Vagina (tissue), 2 donors: Measurements from ENCODE around the gene IFNE. TPM values are rescaled to one million over a fixed set of nuclear protein-coding genes. Genes with fewer than 3 reads are reported as not detected.

Source experiments
- DNase-seq, 2 donors: peaks; one replicate each; pipeline ENCODE4 v3.0.0-alpha.2; 2017; ENCODE audit errors: extremely low spot score in 2 of 2
- H3K27ac ChIP-seq: fragments of 200-600 bp; sonication (generic); one replicate; pipeline ENCODE4 v1.5.1; 2019
- H3K27me3 ChIP-seq: fragments of 200-600 bp; sonication (generic); one replicate; pipeline ENCODE4 v1.5.1; 2019
- H3K36me3 ChIP-seq, 2 donors: fragments of 200-600 bp; sonication (generic); one replicate each; pipeline ENCODE4 v1.5.1; 2017 to 2019
- H3K4me1 ChIP-seq: fragments of 200-600 bp; sonication (generic); one replicate; pipeline ENCODE4 v1.5.1; 2019
- H3K4me3 ChIP-seq, 2 donors: fragments of 200-600 bp; sonication (generic); 1 replicate in 1 of 2; 2 replicates in 1 of 2; pipeline ENCODE4 v1.5.1; 2016 to 2019
- H3K9me3 ChIP-seq: fragments of 200-600 bp; sonication (generic); one replicate; pipeline ENCODE4 v1.5.1; 2019
- POLR2A ChIP-seq, 2 donors: fragments of 450-650 bp; IDR thresholded peaks; one replicate each; pipeline ENCODE4 v1.6.1; 2017; ENCODE audit warnings: antibody characterized with exemption in 2 of 2, mild to moderate bottlenecking in 2 of 2, moderate library complexity in 2 of 2
- POLR2AphosphoS5 ChIP-seq, 2 donors: sonication (generic); formaldehyde crosslinking; IDR thresholded peaks; one replicate each; pipeline ENCODE4 v1.9.0; 2017; ENCODE audit warnings: antibody characterized with exemption in 2 of 2, mild to moderate bottlenecking in 2 of 2, low read depth in 1 of 2; ENCODE audit not compliant: insufficient read depth in 1 of 2
- intact Hi-C: fragments of 100-400 bp; cut with DNase I; formaldehyde crosslinking; loops from one replicate; pipeline ENCODE4 v1.15.1; 2023
- total RNA-seq: library from RNA; depleted of rRNA; stranded (reverse); fragments of >200 nt; gene quantifications from one replicate; pipeline ENCODE4 v1.2.3, GENCODE V29; 2016
- TF ChIP-seq, protein P1 (sequence below), 3 experiments: fragments of 450-650 bp in 2 of 3; fragments of 200-600 bp in 1 of 3; sonication (generic) in 1 of 3; IDR thresholded peaks; one replicate each; pipeline ENCODE4 v1.5.1; 2017 to 2019; ENCODE audit warnings: antibody characterized with exemption in 3 of 3, mild to moderate bottlenecking in 2 of 3, moderate library complexity in 2 of 3

Gene IFNE
- total RNA-seq, 1 donor from 2014 or later, result 3.2 TPM

DNA sequence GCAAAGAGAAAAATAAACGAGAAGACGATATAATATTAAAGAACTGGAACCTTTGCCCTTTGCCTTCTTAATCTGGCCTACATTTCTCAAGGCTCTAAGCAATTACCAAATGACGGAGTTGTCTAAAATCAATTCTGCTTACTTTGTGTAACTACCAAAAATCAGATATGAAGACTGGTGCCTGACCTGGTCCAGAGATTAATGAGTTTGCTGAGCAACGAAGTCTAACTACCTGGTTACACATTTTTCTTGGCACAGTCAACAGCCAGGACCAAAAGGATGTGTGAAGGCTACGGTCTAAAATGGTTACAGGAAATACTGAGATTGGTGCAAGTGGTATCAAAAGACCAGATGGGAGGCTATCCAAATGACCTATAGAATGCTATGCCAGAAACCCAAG lies 17.8 kb upstream of the IFNE start:
- no peaks in the 10 kb centered on the region for H3K27me3 ChIP-seq
- H3K4me3 ChIP-seq, result no peak overlapping the region
- no peaks in the 10 kb centered on the region for H3K36me3 ChIP-seq
- intact Hi-C loops, result no loop called here
- no peaks in the 10 kb centered on the region for H3K9me3 ChIP-seq
- no peak for DNase-seq
- TF ChIP-seq, protein P1, sequence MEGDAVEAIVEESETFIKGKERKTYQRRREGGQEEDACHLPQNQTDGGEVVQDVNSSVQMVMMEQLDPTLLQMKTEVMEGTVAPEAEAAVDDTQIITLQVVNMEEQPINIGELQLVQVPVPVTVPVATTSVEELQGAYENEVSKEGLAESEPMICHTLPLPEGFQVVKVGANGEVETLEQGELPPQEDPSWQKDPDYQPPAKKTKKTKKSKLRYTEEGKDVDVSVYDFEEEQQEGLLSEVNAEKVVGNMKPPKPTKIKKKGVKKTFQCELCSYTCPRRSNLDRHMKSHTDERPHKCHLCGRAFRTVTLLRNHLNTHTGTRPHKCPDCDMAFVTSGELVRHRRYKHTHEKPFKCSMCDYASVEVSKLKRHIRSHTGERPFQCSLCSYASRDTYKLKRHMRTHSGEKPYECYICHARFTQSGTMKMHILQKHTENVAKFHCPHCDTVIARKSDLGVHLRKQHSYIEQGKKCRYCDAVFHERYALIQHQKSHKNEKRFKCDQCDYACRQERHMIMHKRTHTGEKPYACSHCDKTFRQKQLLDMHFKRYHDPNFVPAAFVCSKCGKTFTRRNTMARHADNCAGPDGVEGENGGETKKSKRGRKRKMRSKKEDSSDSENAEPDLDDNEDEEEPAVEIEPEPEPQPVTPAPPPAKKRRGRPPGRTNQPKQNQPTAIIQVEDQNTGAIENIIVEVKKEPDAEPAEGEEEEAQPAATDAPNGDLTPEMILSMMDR (IDR thresholded peaks at IDR 0.05), result no peak
- TF ChIP-seq POLR2A (IDR thresholded peaks at IDR 0.05), result no peak
- TF ChIP-seq POLR2AphosphoS5 (IDR thresholded peaks at IDR 0.05; ENCODE audit: insufficient read depth in 1 of 2, low read depth in 1 of 2), result no peak
- H3K4me1 ChIP-seq, result no peaks in the 10 kb centered on the region
- no peak overlapping the region for H3K27ac ChIP-seq

DNA sequence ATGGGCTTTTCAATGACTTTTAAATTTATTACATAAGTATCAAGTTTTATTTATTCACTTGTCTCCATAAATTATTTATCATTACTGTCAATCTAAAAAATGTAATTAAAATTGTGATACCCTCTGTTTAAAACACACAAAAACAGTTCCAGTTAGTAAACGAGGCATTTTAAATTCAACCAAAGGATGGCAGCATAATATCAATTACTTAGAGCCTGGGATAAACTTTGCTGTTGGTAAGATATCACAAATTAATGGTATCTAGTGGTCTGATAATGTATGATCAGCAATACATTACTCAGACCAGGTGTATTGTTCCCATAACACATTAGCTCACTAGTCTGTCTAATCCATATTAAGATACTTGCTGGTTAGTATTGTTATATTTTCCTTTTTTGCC lies 9.6 kb upstream of the IFNE start:
- no peaks in the 10 kb centered on the region for H3K4me1 ChIP-seq
- H3K27ac ChIP-seq, result no peak overlapping the region
- TF ChIP-seq, protein P1 (IDR thresholded peaks at IDR 0.05), result no peak
- TF ChIP-seq POLR2AphosphoS5 (IDR thresholded peaks at IDR 0.05; ENCODE audit: insufficient read depth in 1 of 2, low read depth in 1 of 2) (no peak), POLR2A (IDR thresholded peaks at IDR 0.05) (no peak)
- no peaks in the 10 kb centered on the region for H3K36me3 ChIP-seq
- no peak for DNase-seq
- no peaks in the 10 kb centered on the region for H3K9me3 ChIP-seq
- intact Hi-C loops, result no loop called here
- H3K27me3 ChIP-seq, result no peaks in the 10 kb centered on the region
- no peak overlapping the region for H3K4me3 ChIP-seq

DNA sequence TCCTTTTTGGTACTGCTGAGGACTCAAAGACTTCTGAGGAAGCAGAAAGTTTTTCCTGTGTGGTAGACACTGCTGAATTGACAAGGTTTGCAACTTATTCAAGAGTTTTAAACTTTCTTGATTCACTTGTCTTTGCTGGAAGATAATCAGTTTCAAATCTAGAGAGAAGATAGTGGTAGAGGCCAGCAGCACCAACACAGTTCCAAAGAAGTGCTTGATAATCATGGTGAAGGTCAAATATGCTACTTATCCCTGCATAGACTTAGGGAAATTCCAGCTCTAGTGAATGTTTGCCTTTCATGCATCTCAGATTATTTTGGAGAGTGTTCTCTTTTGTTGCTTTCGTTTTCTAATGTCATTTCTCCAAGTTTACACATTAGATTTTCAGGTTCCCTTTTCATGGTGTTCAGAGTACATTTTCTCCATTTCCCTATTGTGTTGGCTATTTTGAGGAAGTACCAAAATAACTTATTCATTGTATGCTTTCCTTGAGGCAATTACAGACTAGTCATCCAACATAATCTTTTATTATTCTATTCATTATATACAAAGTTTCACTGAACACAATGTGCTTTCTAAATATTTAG lies 550 bp downstream of the IFNE start:
- DNase-seq, result no peak
- Histone ChIP-seq H3K27me3 (no peaks in the 10 kb centered on the region), H3K27ac (no peak overlapping the region), H3K9me3 (no peaks in the 10 kb centered on the region), H3K4me1 (no peaks in the 10 kb centered on the region), H3K36me3 (no peaks in the 10 kb centered on the region), H3K4me3 (no peak overlapping the region)
- TF ChIP-seq, protein P1 (IDR thresholded peaks at IDR 0.05), result no peak
- no peak for TF ChIP-seq POLR2A (IDR thresholded peaks at IDR 0.05)
- TF ChIP-seq POLR2AphosphoS5 (IDR thresholded peaks at IDR 0.05; ENCODE audit: insufficient read depth in 1 of 2, low read depth in 1 of 2), result no peak
- intact Hi-C loops, result no loop called here

DNA sequence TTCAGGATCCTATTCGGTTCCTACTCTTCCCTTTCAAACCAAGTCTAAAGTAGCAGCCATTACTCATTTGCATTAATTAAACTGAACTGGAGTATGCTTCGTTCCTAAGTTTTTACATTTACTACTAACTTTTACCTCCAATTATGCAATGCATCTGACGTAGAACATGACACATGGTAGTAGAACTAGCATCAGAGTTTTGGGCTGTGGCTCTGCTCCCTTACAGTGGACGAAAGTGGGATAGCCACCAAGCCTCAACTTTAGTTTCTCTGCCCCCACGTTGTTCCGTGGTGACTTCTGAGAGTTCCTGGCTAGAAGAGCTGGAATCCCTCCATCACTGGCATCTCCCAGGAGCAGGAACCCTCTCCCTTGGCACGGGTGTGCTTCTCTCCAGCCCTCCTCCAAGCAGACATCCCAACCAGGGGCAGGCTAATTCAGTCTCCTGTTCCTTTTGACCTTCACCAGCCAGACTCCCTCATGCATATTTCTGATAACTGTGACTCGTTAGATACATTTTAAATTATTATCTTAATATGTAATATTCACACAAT lies 2.9 kb downstream of the IFNE start:
- no peaks in the 10 kb centered on the region for H3K4me1 ChIP-seq
- H3K27me3 ChIP-seq, result no peaks in the 10 kb centered on the region
- no peak for DNase-seq
- no peaks in the 10 kb centered on the region for H3K9me3 ChIP-seq
- intact Hi-C loops, result no loop called here
- TF ChIP-seq POLR2AphosphoS5 (IDR thresholded peaks at IDR 0.05; ENCODE audit: insufficient read depth in 1 of 2, low read depth in 1 of 2), result no peak
- TF ChIP-seq, protein P1 (IDR thresholded peaks at IDR 0.05), result no peak
- TF ChIP-seq POLR2A (IDR thresholded peaks at IDR 0.05), result no peak
- H3K4me3 ChIP-seq, result no peak overlapping the region
- no peak overlapping the region for H3K27ac ChIP-seq
- H3K36me3 ChIP-seq, result no peaks in the 10 kb centered on the region

DNA sequence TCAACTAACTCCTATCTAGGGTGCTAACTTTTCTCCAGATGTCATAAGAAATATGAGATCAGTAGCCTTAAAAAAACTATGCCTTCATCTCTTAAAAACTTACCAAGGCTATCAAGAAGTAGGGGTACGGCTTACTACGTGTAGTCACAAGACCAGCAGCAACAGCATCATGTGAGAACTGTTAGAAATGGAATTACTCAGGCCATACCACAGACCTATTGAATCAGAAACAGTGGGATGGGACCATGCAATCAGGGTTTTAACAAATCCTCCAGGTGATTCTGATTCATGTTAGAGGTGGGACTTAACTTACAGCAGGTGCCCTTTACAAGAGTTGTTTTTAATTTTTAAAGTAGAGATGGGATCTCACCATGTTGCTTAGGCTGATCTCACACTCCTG lies 4.6 kb downstream of the IFNE start:
- no peaks in the 10 kb centered on the region for H3K4me1 ChIP-seq
- H3K9me3 ChIP-seq, result no peaks in the 10 kb centered on the region
- no peak overlapping the region for H3K27ac ChIP-seq
- H3K4me3 ChIP-seq, result no peak overlapping the region
- no peak for DNase-seq
- no peaks in the 10 kb centered on the region for H3K36me3 ChIP-seq
- intact Hi-C loops, result no loop called here
- TF ChIP-seq, protein P1 (IDR thresholded peaks at IDR 0.05), result no peak
- TF ChIP-seq POLR2A (IDR thresholded peaks at IDR 0.05) (no peak), POLR2AphosphoS5 (IDR thresholded peaks at IDR 0.05; ENCODE audit: insufficient read depth in 1 of 2, low read depth in 1 of 2) (no peak)
- no peaks in the 10 kb centered on the region for H3K27me3 ChIP-seq
